GM21390 (cell line): ENCODE data around the gene FARP1.

Experiments used
- ATAC-seq: cut with Tn5 transposase; IDR thresholded peaks from one replicate; pipeline ENCODE4 v1.9.1; 2021; ENCODE audit not compliant: unreplicated experiment

FARP1 gene

DNA sequence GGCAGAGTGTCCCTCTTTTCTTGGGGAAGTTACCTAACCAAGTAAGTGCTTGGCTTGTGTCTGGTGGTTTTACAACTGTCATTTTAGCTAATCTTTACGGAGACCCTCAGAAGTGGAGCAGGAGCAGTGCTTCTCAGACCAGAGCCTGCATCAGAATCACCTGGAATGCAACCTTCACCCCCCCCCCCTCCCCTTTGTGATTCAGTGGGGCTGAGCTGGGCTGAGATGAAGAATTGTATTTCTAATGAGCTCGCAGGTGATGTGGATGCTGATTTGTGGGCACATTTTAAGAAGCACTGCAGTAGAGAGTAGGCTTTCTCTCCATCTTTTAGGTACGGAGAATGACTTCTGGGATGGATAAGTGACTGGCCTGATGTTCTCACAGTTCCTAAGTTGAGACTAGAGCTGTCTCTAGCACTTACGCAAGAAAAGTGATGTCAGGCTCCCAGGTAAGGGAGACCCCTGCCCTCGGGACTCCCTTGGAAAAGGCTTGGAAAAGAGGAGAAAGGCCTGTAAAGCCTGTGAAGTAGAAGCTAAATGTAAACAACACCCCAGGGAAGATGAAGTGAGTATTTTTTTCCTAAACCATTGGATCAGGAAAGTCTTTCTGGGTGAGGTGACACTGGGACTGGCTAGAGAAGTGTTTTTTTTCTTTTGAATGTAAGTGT is 57.5 kb downstream of the FARP1 start:
- no peak for ATAC-seq

- ATAC-seq, result no peak
Measured at GRCh38 chr13:98201189-98201588, 58.3 kb downstream of the FARP1 start.

DNA sequence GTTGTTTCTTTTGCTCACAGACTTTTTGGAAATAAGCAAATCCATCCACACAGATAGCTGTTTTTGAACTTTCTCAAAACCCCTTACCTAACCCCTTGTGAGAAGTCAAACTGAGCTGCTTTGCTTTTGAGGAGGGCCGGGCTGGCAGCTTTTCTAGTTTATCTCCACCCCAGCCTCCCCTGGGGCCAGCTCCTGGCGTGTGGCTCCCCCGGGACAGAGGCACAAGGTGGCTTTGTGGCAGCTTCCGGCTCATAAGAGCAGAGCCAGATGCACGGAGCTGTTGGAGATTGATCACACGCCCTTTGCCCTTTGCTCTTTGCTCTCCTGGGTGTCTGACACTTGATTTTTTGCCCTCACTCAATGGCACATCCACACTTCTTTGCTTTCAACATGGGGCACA is 59.1 kb downstream of the FARP1 start:
- ATAC-seq, result no peak

- ATAC-seq, result no peak
Measured at GRCh38 chr13:98203646-98204326, 60.9 kb downstream of the FARP1 start.

DNA sequence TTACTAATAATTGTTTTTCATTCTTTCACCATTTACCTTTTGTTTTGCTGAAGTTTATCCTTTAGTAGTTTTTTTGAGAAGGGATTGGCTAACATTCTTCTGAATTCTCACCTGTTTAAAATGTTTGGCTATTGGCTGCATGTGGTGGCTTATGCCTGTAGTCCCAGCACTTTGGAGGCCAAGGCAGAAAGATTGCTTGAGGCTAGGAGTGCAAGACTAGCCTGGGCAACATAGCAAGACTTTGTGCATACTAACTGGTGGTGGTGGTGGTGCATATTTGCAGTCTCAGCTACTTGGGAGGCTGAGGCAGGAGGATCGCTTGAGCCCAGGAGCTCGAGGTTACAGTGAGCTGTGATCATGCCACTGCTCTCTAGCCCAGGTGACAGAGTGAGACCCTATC is 61.7 kb downstream of the FARP1 start:
- ATAC-seq, result no peak

DNA sequence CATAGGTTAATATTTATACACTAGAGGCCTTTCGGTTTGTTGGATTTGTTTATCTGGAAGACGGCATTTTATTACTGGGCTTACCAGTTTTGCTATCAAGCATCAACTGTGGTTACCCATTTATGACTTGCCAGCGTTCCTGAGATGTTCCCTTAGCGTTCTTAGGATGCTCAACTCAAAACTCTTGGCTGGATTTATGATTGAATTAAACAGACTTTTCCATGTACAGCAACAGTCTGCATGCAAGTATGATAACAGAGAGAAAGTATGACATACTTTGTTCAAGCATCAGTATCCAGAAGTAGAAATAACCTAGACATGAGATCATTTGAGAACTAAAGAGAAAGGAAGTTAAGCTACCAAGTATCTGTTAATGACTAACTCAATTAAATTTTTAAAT is 64.1 kb downstream of the FARP1 start:
- ATAC-seq, result no peak

GRCh38 chr13:98207416-98207815 is 64.5 kb downstream of the FARP1 start:
- no peak for ATAC-seq

DNA sequence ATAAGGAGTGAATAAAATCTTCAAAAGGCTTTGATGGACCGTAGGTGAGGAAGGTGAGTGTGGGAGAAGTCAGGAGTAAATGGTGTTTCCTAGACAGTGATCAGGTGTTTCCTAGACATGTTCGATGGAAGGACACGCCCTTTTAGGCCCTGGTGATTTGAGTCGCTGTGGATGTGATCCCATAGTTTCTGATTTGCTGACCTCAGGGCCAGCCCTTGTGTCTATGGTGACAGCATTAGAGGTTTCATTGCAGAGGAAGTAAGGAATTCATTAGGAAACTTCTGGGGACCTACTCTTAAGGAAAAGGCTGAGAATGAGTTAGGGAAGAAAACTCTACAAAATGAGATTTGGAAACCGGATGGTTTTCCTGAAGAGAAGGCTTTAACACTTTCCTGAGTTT is 65.7 kb downstream of the FARP1 start:
- no peak for ATAC-seq

DNA sequence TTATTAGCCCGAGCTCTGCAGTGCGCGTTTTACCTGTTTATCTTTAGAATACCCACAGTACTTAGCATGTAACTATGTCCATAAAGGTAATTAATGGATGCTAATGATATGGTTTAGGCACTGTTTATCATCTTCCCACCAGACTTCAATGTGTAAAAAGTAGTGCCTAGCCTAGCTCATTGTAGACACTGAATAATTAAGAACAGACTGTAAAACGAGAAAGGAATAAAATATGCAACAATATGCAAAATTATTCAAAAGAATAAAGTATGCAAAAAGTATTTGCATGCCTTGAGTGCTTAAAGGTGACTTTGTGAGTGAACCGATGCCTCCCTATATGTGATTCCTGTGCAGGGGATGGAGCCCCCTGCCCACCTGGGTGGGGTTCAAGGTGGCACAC is 69.9 kb downstream of the FARP1 start:
- no peak for ATAC-seq

GRCh38 chr13:98213354-98213753 is 70.5 kb downstream of the FARP1 start:
- no peak for ATAC-seq

GRCh38 chr13:98214008-98214643 is 71.2 kb downstream of the FARP1 start:
- ATAC-seq, result no peak

DNA sequence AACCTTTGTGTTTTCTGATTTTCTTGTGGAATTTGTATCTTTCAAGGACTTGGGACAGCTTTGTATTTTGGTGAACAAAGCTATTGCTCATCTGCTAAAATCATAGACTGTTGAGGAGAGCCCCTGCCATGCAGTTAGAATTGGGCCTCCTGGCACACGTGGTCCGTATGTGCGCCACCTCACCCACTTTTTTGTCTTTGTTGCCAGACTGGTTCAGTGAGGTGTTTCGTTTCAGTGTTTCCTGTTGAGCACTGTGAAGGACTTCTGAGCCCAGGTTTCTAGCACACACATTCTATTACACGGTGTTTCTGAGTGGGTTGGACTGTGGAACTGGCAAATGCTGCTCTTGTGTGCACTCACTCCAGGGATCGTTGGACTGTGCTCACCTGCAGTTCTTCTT is 71.8 kb downstream of the FARP1 start:
- no peak for ATAC-seq

GRCh38 chr13:98215508-98215907 is 72.6 kb downstream of the FARP1 start:
- no peak for ATAC-seq

DNA sequence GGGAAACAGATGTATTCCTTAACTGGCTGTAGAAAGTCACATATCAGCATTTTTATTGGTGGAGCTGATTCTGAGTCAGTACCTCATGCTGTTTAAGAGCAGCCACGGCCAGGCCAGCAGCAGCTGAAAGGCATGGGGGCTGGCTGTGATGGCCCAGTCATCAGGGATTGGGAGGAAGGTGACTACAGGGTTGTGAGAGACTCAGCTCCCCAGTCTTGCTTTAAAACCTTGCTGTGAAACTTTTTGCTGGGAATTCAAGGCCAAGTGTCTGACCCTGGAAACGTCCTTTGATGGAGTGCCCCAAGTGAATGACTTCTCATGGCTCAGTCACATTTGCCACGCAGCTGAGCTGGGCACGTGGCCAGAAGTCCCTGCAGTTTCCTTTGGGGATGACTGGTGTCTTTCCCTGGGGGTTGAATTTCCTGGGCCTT is 73.3 kb downstream of the FARP1 start:
- no peak for ATAC-seq

DNA sequence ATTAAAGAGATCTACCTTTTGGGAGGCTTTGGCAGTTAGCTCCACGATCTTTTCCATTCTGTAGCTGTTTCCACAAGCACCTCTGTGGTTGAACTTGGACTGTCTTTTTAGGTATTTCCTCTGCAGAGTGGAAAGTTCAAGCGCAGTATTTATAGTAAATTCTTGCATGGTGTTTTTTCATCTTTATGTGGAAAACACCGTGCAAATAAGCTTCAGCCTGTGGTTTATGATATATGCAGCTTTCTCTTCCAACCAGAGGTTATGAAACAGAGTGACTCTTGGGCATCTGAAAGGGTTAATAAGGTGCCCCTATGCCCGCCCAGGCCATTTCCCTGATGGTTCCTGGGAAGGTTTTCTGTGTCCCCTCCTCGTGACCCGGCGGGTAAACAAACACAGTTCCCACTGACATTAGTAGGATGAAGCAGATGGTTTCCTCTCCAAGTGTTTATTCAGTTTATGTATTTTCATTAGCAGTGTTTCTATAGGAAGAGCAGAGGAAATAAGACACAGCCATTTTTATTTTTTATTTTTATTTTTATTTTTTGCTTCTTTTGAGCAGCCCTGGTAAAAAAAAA is 73.9 kb downstream of the FARP1 start:
- no peak for ATAC-seq

- ATAC-seq, result no peak
Measured at GRCh38 chr13:98217597-98217996, 74.7 kb downstream of the FARP1 start.

GRCh38 chr13:98219685-98220084 is 76.8 kb downstream of the FARP1 start:
- no peak for ATAC-seq

DNA sequence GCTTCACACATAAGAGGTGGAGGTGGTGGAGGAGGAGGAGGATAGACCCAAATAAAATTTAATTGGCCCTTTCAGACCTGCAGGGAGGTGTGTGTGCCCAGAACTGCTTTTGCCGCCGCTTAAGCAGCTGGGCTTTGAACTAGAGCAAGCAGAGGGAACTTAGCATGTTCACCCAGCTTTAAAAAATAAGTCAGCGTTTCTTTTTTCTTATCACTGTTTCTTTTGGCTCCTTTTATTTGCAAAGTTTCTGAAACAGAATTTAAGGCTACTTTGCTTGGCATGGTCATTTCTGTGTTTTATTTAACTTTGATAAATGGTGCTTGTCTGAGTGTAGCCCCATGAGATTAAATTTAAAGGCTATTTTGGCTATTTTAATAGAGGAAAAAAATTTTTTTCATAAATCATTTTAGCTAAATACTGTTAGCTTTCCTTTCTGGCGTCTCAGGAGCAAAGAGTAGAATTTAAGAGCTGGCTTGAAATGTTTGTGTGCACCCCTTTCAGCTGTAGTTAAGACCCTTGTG is 77.4 kb downstream of the FARP1 start:
- no peak for ATAC-seq

DNA sequence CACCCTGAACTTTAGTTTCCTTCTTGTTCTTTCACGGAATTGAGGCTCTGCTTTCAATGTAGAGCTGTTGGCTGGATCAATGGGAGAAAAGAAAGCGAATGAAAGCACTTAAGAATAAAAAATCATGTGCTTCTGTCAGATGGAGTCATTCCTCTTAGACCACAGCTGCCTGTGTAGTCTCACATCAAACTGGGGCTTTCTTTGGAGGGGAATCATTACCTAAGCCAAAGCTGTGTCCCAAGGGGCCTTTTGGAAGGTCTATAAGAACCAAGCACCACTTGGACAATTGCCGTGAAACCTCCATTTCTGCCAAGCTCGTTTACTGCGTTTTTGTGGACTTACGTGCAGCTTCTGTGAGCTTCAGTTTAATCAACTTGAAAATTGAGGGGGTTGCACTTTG is 78.3 kb downstream of the FARP1 start:
- no peak for ATAC-seq

- ATAC-seq, result no peak
Measured at GRCh38 chr13:98222081-98222554, 79.2 kb downstream of the FARP1 start.

- ATAC-seq, result no peak
Measured at GRCh38 chr13:98222816-98223215, 79.9 kb downstream of the FARP1 start.

DNA sequence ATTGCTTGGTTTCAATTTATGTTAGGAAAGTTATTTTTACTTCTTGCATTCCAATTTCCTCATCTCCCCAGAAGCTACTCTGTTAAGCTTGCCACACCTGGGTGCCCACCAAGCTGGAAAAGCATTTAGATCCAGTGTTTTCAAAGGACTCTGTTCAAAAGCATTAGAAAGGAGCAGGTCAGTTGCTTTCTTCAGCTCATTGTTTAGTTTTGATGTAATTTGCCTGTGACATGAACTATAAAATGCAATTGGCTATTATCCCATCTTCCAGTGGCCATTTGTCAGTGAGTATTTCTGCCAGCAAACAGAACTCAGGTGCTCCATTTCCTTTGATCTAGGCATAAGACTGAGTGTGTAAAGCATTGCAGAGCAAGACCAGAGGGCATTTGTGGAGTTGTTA is 80.8 kb downstream of the FARP1 start:
- no peak for ATAC-seq
